HG03108 (cell line): ENCODE measurements around the gene ATP10A.

Experiments
- ATAC-seq: cut with Tn5 transposase; IDR thresholded peaks from one replicate; pipeline ENCODE4 v1.9.1; 2021; ENCODE audit warnings: moderate library complexity; ENCODE audit not compliant: unreplicated experiment

Gene ATP10A

DNA sequence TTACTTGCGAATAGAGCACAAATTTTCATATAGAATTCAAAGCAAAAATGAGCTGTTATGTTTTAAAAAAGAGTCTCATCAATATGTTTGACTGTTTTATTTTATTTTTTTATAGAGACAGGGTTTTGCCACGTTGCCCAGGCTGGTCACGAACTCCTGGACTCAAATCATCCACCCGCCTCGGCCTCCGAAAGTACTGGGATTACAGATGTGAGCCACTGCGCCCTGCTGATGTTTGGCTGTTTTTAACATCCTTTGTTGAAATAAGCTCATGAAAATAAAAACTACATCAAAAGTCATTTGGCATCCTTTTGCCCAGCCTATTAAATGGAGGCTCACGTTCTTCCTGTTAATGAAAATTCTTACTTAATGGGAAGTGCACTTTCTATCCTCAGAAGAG lies 154.7 kb downstream of the ATP10A start:
- no peak for ATAC-seq

- no peak for ATAC-seq
Measured at GRCh38 chr15:25707656-25708365, 155.3 kb downstream of the ATP10A start.

- ATAC-seq, result no peak
Measured at GRCh38 chr15:25706176-25706955, 156.8 kb downstream of the ATP10A start.

DNA sequence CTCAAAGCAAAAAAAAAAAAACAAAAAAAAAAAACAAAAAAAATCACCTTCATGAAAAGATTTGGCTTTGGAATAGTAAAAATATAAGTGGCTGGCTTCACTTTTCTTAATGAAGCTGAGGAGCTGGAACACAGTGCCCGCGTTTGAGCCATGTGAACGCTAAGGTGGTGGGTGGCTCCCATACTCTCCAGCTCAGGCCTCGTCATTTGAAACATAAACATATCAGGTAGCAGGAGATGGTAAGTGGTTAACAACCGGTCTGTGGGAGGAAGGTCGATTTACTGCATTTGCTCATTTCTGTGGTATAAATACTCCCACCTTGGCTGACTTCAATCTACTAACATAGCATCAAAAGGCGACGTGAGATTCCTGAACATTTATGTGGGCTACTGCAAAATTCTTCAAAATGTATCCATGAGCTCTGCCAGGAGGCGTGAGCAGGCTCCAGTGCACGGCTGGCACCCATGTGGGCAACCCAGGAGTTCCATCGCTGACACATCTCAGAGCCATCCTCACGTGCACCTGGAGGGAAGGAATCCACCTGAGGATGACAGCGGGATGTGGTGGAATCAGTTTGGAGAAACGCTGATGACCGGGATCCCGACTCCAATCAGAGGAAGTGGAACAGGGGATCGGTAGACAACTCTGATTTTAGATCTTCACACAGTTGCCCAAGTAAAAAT lies 157.6 kb downstream of the ATP10A start:
- ATAC-seq, result no peak

- ATAC-seq, result no peak
Measured at GRCh38 chr15:25703726-25704125, 159.4 kb downstream of the ATP10A start.

DNA sequence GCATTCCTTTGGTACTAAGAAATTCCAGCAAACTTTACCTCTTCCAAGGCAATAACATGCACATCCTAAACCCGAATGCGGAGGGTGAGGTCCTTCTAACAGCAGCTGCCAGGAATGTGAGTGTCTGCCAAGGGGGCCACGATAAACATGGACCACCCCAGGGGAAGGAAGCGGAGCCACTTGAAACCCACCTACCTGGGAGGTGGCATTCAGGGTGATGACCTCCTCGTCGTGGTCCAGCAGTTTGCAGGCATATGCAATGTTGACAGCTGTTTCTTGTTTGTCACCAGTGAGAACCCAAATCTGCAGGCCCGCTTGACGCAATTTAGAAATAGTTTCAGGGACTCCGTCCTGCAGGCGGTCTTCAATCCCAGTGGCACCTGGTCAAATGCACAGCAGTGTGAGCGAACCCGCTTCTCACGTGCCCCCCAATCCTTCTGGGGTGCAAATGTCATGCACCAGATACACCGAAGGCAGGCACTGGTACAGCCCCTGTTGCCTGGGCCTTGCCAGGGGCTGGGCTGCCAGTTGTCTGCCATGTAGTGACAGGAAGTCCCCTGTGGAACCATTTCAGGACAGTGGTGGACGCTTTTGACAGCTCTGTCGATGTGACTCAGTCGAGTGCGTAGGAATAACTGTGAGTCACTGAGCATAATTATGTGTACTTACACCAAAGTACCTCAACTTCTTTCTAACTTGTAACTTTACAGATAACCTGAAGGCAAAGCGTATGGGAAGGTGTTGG lies 161.2 kb downstream of the ATP10A start:
- ATAC-seq, result no peak

- no peak for ATAC-seq
Measured at GRCh38 chr15:25700916-25701315, 162.2 kb downstream of the ATP10A start.

- no peak for ATAC-seq
Measured at GRCh38 chr15:25697586-25697985, 165.5 kb downstream of the ATP10A start.

DNA sequence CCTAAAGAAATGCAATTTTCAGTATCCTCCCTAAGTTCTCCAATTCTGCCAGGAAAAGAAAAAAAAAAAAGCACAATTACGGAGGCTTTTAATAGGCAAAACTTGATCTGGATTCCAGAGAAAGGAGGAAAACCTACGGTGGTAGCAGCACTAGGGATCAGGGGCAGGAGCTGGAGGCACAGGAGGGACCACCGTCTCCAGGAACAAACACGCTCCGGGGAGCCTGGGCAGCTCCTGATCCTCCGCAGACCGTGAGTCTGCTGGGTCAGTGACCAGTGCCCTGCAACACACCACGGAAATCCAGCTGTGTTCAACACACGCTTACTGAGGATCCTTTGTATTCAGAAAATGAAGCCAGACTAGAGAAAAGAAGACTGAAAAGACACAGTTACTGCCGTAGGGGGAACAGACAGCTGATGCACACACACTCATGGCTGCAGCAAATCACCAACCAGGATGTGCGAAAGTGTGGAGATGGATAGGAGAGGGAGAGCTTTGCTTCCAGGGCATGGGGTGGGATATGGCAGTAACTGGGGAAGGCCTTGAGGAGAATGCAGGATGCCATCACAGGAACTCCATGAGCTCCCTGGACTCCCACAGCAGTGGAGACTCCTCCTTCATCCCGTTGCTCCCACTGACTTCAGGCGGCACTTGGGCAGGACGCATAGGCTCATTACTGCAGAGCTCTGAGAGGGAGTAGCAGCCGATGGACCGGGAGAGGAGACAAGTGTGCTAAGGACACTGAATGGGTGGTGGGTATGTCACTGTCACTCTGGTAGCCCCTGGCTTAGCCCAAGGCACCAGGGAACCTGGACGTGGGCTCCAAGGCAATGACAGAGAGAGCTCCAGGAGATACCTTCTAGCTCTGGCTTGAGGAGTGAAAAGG lies 167.0 kb downstream of the ATP10A start:
- no peak for ATAC-seq

- ATAC-seq, result no peak
Measured at GRCh38 chr15:25694823-25695312, 168.3 kb downstream of the ATP10A start.

DNA sequence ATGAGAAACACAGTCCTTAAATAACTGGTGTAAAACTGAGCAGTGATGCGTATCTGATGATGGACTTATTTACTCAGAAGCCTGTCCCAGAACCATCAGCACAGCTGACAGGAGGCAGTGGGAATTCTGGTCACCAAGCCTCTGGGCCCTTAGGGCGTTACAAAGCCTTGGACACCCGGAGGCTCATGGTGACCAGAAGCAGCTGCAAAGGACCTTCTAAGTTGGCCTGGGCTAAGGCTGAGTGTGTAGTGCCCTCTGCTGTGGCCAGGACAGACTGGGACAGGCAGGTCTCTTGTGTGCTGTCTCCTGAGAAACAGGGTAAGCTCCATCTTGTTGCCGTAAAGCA lies 168.9 kb downstream of the ATP10A start:
- no peak for ATAC-seq

DNA sequence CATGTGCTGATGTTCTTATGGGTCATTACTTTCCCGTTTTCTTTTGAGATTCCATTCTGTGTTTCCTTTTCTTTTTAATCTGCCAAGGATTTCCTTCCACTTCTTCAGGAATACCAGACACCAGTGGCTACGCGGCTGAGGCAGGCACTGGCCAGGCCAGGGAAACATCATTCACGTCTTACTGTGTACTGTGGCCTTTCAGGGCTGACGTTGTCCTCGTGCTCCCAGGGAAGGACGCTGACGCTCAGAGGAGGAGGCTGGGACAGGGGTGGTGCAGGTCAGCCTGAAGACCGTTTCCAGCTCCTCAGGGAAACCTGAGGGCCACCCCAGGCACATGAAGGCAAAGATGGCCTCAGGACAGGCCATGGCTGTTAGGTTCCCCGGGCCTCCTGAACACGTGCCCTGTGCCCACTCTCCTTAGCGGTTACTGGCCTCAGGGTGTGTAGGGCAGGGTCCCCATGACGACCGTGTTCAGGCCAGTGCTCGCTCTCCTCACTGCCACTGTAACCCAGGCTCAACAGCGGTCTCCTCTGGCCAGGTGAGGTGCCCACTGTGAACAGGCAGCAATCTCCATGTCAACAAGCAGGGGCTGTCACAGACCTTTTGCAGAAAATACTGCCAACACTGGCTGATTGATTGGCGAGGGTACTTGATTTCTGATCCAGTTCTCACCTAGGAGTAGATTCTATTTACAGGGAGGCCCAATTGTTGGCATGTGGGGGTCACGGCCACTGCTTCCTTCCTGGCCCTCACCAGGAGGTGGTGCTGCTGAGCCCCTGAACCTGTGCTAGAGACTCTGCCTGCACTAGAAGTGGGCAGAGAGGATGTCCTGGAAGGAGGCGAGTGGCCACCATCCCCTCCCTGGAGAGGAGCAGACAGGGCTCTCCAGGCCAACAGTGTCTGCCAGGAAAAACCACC lies 169.5 kb downstream of the ATP10A start:
- no peak for ATAC-seq

DNA sequence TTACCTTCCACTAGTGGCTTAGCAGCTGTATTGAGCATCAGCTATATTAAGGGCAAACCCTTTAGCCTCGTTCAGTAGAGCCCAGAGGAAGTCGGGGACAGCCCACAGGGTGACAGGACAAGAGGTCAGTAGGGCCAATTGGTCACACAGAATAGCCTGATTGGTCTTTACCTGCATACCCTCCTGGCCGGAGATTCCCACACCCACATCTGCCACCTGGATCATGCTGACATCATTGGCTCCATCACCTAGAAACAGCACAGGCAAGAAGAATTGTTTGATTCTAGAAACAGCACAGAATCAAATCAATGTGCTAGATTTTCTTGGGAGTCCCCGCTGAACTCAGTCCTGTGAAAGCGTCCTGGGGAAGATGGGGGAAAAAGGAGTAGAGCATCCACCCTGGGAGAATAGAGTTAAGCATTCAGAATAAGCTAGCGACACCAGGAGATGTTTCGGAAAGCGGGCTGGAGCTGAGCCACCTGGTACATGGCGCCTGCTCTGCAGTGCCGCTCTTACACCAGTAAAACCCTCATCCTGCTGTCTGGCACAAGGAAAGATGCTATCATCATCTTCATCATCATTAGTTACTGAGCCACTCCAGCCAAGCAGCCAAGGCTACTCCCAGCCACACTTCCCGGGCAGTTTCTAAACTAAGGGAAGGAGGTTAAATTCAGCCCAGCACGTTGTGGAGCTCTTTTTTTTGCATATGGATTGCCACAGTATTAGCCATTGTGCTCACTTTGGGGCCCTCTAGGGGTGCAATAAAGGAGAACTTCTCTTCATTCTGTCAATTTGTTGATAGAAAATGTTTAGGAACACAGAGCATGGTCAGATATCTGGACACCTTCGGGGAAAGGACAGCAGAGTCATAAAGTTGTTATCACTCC lies 171.3 kb downstream of the ATP10A start:
- ATAC-seq, result no peak

DNA sequence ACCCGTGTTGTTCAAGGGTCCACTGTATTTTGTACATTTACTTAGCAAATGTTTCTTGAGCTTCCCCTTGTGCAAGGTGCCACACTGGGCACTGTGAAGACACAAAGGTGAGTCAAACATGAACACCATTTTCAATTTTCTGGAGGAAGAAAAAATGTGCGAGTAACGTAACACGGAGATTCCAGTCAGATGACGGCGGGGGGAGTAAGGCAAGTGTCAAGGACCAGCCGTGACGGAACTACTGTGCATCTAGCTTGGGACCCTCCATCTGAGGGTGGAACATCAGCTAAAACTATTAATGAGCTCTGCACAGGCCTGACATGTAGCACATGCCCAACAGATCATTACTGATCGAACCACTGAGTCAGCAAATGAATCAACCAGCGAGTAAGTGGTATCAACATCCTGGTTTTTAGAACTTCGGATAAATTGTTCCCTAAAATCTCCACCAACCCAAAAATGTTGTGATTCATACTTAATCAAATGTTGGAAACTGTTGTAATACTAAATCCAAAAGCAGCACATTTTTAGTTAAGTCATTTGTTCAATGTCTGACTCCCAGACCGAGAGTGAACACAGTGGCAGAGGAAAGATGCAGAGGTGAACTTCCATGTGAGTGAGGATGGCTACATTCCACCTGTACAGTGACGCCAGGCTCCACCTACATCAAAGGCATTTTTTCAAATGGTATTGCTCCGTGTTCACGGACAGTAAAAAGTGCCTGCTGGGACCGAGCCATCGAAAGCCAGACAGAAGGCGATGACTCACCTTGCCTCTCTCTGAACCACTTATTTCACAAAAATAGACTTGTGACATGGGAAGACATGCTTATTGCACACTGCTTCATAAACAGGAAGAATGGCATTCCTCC lies 172.2 kb downstream of the ATP10A start:
- ATAC-seq, result no peak

DNA sequence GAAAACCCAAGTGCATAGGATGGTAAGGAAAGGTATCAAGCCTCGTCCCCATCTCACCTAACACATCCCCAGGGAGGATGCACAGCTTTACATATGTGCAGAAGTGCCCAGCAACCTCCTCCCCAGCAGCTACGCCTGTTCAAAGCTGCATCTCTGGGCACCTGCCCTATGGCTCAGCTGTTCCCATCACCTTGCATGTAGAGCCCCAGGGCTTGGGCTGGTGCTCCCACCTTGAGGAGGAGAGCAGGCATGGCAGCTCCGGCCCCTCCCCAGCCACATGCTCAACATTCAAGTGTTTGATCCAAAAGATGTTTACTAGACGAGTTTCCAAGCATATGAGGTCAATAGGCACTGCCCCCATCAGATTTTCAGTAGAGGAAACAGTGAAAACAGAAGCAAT lies 173.5 kb downstream of the ATP10A start:
- no peak for ATAC-seq

DNA sequence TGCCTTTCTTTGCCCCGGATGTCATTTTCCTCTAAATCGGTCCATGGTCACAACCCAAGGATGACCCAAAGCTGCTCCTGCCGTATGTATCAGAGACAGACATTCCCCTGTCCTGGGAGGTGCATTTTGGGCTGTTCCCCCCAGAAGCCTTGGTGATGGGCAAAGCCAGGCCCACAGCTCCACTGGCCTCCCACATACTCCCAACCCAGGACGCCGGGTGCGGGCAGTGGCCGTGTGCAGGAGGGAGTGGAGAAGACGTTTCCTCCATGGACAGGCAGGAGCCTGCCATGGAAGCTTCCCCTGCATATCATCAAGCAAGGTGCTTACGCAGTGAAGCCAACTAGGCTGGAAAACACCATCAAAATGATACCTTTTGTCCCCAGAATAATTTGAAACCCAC lies 175.0 kb downstream of the ATP10A start:
- ATAC-seq, result no peak

- no peak for ATAC-seq
Measured at GRCh38 chr15:25687689-25688088, 175.4 kb downstream of the ATP10A start.
